Hepatocyte (in vitro differentiated cells): Measurements from ENCODE around the gene ZNF766.

ENCODE experiments used
- CTCF ChIP-seq: fragments of 200-600 bp; sonication (generic); IDR thresholded peaks from 2 replicates; pipeline ENCODE4 v1.5.1; 2016; ENCODE audit warnings: antibody characterized with exemption, mild to moderate bottlenecking; ENCODE audit not compliant: poor library complexity
- EZH2 ChIP-seq: fragments of 200-600 bp; sonication (generic); IDR thresholded peaks from 2 replicates; pipeline ENCODE4 v1.6.1; 2016; ENCODE audit warnings: antibody characterized with exemption, mild to moderate bottlenecking, borderline replicate concordance
- EZH2phosphoT487 ChIP-seq: fragments of 200-600 bp; sonication (generic); IDR thresholded peaks from one replicate; pipeline ENCODE4 v1.6.1; 2018; ENCODE audit warnings: antibody characterized with exemption, mild to moderate bottlenecking, low read depth, moderate library complexity; ENCODE audit not compliant: unreplicated experiment, severe bottlenecking

GRCh38 chr19:52296400-52296772, 27.0 kb downstream of the ZNF766 start:
- TF ChIP-seq CTCF (no peak), EZH2 (no peak), EZH2phosphoT487 (no peak)
